ENCODE measurements around the gene NUP210.

The NUP210 gene

GRCh38 chr3:13426591-13426990 is 6.5 kb upstream of the NUP210 start:
- no peak for TF ChIP-seq CTCF (IDR thresholded peaks at IDR 0.05; ENCODE audit: insufficient read depth, low read length, poor library complexity, severe bottlenecking)

GRCh38 chr3:13425689-13426088 is 5.6 kb upstream of the NUP210 start:
- Histone ChIP-seq H3K27me3 (replicated peaks; ENCODE audit: control insufficient read depth, insufficient read depth, low read length) (no peaks in the 10 kb centered on the region), H3K4me3 (replicated peaks; ENCODE audit: low read depth, low read length) (no peak overlapping the region), H3K36me3 (ENCODE audit: control insufficient read depth, insufficient read depth, low read length) (no peaks in the 10 kb centered on the region)
- no peak for TF ChIP-seq CTCF (IDR thresholded peaks at IDR 0.05; ENCODE audit: insufficient read depth, low read length, poor library complexity, severe bottlenecking)
- DNase-seq (ENCODE audit: extremely low read depth, insufficient read length) = no peak

More at GRCh38 chr3:13426591-13426990, 6.5 kb upstream of the NUP210 start:
- DNase-seq (ENCODE audit: extremely low read depth, insufficient read length) = no peak
- Histone ChIP-seq H3K27me3 (replicated peaks; ENCODE audit: control insufficient read depth, insufficient read depth, low read length) (no peaks in the 10 kb centered on the region), H3K4me3 (replicated peaks; ENCODE audit: low read depth, low read length) (no peak overlapping the region), H3K36me3 (ENCODE audit: control insufficient read depth, insufficient read depth, low read length) (no peaks in the 10 kb centered on the region)

GRCh38 chr3:13424865-13425617 is 4.9 kb upstream of the NUP210 start:
- no peaks in the 10 kb centered on the region for H3K27me3 ChIP-seq (replicated peaks; ENCODE audit: control insufficient read depth, insufficient read depth, low read length)
- H3K4me3 ChIP-seq (replicated peaks; ENCODE audit: low read depth, low read length) = no peak overlapping the region
- no peak for DNase-seq (ENCODE audit: extremely low read depth, insufficient read length)
- no peaks in the 10 kb centered on the region for H3K36me3 ChIP-seq (ENCODE audit: control insufficient read depth, insufficient read depth, low read length)
- TF ChIP-seq CTCF (IDR thresholded peaks at IDR 0.05; ENCODE audit: insufficient read depth, low read length, poor library complexity, severe bottlenecking) = no peak

GRCh38 chr3:13424141-13424844 is 4.2 kb upstream of the NUP210 start:
- Histone ChIP-seq H3K4me3 (replicated peaks; ENCODE audit: low read depth, low read length) (no peak overlapping the region), H3K36me3 (ENCODE audit: control insufficient read depth, insufficient read depth, low read length) (no peaks in the 10 kb centered on the region), H3K27me3 (replicated peaks; ENCODE audit: control insufficient read depth, insufficient read depth, low read length) (no peaks in the 10 kb centered on the region)
- DNase-seq (ENCODE audit: extremely low read depth, insufficient read length) = no peak
- TF ChIP-seq CTCF (IDR thresholded peaks at IDR 0.05; ENCODE audit: insufficient read depth, low read length, poor library complexity, severe bottlenecking) = no peak

- Histone ChIP-seq H3K4me3 (replicated peaks; ENCODE audit: low read depth, low read length) (peak overlapping the region; percentile 73), H3K27me3 (replicated peaks; ENCODE audit: control insufficient read depth, insufficient read depth, low read length) (no peaks in the 10 kb centered on the region), H3K36me3 (ENCODE audit: control insufficient read depth, insufficient read depth, low read length) (peaks cover 2% of the 10 kb centered on the region; the same call in 1 of the 2 replicates)
- peak; percentile 79 for DNase-seq (ENCODE audit: extremely low read depth, insufficient read length)
- no peak for TF ChIP-seq CTCF (IDR thresholded peaks at IDR 0.05; ENCODE audit: insufficient read depth, low read length, poor library complexity, severe bottlenecking)
These were observed 976 bp upstream of the NUP210 start for GRCh38 chr3:13420831-13421765.
